Tibial artery (tissue), 4 donors: Measurements from ENCODE around the gene CENPB.

Experiments
- DNase-seq, 2 donors: peaks; one replicate each; pipeline ENCODE4 v3.0.0-alpha.2; 2019
- H3K27ac ChIP-seq, 2 donors: fragments of 200-600 bp; sonication (generic) in 1 of 2; 1 replicate in 1 of 2; 2 replicates in 1 of 2; pipeline ENCODE4 v1.5.1; 2018 to 2019; ENCODE audit warnings: mild to moderate bottlenecking in 1 of 2
- H3K27me3 ChIP-seq, 2 donors: fragments of 200-600 bp; sonication (generic) in 1 of 2; one replicate each; pipeline versions ENCODE4 v1.5.1 to v1.6.0; 2016 to 2019
- H3K36me3 ChIP-seq, 3 donors: fragments of 200-600 bp; sonication (generic) in 2 of 3; one replicate each; pipeline ENCODE4 v1.5.1; 2016 to 2019; ENCODE audit warnings: mild to moderate bottlenecking in 2 of 3
- H3K4me1 ChIP-seq, 4 donors: fragments of 200-600 bp; sonication (generic) in 2 of 4; 1 replicate in 3 of 4; 2 replicates in 1 of 4; pipeline ENCODE4 v1.5.1; 2016 to 2019
- H3K4me3 ChIP-seq, 2 donors: fragments of 200-600 bp; sonication (generic) in 1 of 2; 1 replicate in 1 of 2; 2 replicates in 1 of 2; pipeline ENCODE4 v1.5.1; 2018 to 2019; ENCODE audit warnings: mild to moderate bottlenecking in 2 of 2
- H3K9me3 ChIP-seq, 3 donors: fragments of 200-600 bp; sonication (generic) in 1 of 3; one replicate each; pipeline ENCODE4 v1.5.1; 2016 to 2019
- intact Hi-C: fragments of 100-400 bp; cut with DNase I; formaldehyde crosslinking; loops from one replicate; pipeline ENCODE4 v1.15.0; 2023; ENCODE audit warnings: low total_unique reads
- TF ChIP-seq, protein P1 (sequence below), 2 experiments: fragments of 200-600 bp in 1 of 2; fragments of 450-650 bp in 1 of 2; IDR thresholded peaks; one replicate each; pipeline ENCODE4 v1.5.1; 2017 to 2019; ENCODE audit warnings: antibody characterized with exemption in 2 of 2, mild to moderate bottlenecking in 1 of 2, moderate library complexity in 1 of 2

Gene CENPB

DNA sequence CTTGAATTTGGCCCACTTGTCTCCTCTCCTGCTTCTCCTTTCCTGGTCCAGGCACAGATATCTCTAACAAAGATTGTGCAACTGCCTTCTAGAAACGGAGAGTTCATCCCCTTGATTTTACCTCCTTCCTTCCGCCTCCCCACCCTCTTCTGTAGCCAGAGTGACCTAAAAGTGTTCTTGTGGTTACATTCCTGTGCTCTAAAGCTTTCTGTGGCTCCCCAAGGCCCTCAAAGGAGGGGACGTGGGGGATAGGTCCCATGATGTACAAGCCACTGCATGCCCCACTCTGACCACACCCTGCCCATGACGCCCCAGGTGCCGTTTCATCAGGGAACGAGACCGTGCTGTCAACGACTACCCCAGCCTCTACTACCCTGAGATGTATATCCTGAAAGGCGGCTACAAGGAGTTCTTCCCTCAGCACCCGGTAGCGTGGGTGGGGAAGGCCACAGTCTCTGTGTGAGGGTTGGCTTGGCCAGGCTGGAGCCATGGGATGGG is 17.8 kb upstream of the CENPB start:
- H3K27ac ChIP-seq = peak overlapping the region; percentile 93 to 96
- DNase-seq = no peak
- H3K4me3 ChIP-seq = no peak overlapping the region
- intact Hi-C loops = no loop called here
- H3K36me3 ChIP-seq = peaks cover 41 to 63% (median 55%) of the 10 kb centered on the region in 3 donors
- H3K27me3 ChIP-seq = no peaks in the 10 kb centered on the region
- H3K4me1 ChIP-seq = peaks cover 0 to 44% (median 31%) of the 10 kb centered on the region in 4 donors
- TF ChIP-seq, protein P1, sequence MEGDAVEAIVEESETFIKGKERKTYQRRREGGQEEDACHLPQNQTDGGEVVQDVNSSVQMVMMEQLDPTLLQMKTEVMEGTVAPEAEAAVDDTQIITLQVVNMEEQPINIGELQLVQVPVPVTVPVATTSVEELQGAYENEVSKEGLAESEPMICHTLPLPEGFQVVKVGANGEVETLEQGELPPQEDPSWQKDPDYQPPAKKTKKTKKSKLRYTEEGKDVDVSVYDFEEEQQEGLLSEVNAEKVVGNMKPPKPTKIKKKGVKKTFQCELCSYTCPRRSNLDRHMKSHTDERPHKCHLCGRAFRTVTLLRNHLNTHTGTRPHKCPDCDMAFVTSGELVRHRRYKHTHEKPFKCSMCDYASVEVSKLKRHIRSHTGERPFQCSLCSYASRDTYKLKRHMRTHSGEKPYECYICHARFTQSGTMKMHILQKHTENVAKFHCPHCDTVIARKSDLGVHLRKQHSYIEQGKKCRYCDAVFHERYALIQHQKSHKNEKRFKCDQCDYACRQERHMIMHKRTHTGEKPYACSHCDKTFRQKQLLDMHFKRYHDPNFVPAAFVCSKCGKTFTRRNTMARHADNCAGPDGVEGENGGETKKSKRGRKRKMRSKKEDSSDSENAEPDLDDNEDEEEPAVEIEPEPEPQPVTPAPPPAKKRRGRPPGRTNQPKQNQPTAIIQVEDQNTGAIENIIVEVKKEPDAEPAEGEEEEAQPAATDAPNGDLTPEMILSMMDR (IDR thresholded peaks at IDR 0.05) = no peak
- no peaks in the 10 kb centered on the region for H3K9me3 ChIP-seq

DNA sequence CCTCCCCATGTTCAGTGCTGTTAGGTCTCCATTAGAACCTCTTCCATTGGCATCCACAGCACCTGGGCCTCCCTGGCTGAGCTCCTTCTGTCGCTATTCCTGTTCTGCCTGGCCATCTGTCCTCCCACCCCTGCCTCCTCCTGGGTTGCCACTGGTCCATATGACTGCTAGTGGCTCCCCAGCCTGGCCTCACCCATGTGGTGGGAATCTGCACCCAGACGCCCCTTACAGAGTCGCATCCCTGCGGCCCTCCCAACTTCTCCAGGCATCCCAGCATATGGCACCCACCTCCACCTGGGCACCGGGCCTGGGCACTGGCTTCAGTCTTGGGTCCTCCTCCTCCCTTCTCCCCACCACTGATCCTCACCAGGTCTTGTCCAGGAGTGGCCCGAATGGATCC is 17.3 kb upstream of the CENPB start:
- DNase-seq = no peak
- Histone ChIP-seq H3K4me1 (peaks cover 0 to 42% (median 32%) of the 10 kb centered on the region in 4 donors), H3K36me3 (peaks cover 44 to 66% (median 59%) of the 10 kb centered on the region in 3 donors), H3K27ac (peak overlapping the region in 1 of 2 donors; percentile 93), H3K4me3 (no peak overlapping the region), H3K9me3 (no peaks in the 10 kb centered on the region), H3K27me3 (no peaks in the 10 kb centered on the region)
- intact Hi-C loops = no loop called here
- TF ChIP-seq, protein P1 (IDR thresholded peaks at IDR 0.05) = no peak

DNA sequence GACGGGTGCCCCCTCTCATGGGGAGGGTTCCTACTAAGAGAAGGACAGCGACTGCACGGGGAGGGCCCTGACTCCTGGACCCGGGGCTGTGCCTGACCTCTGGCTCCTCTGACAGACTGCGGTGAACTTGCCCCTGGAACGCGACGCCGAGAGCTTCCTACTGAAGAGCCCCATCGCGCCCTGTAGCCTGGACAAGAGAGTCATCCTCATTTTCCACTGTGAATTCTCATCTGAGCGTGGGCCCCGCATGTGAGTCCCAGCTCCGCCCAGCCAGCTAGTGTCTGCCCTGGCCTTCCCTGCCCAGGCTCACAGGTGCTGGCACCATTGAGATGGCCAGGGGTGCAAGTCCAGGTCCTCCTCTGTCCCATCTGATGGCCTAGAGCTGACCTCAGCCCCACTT is 16.7 kb upstream of the CENPB start:
- H3K4me1 ChIP-seq = peaks cover 0 to 40% (median 28%) of the 10 kb centered on the region in 4 donors
- TF ChIP-seq, protein P1 (IDR thresholded peaks at IDR 0.05) = no peak
- no peak for DNase-seq
- H3K36me3 ChIP-seq = peaks cover 49 to 72% (median 62%) of the 10 kb centered on the region in 3 donors
- H3K27me3 ChIP-seq = no peaks in the 10 kb centered on the region
- no peak overlapping the region for H3K4me3 ChIP-seq
- H3K9me3 ChIP-seq = no peaks in the 10 kb centered on the region
- H3K27ac ChIP-seq = no peak overlapping the region
- intact Hi-C loops = no loop called here

DNA sequence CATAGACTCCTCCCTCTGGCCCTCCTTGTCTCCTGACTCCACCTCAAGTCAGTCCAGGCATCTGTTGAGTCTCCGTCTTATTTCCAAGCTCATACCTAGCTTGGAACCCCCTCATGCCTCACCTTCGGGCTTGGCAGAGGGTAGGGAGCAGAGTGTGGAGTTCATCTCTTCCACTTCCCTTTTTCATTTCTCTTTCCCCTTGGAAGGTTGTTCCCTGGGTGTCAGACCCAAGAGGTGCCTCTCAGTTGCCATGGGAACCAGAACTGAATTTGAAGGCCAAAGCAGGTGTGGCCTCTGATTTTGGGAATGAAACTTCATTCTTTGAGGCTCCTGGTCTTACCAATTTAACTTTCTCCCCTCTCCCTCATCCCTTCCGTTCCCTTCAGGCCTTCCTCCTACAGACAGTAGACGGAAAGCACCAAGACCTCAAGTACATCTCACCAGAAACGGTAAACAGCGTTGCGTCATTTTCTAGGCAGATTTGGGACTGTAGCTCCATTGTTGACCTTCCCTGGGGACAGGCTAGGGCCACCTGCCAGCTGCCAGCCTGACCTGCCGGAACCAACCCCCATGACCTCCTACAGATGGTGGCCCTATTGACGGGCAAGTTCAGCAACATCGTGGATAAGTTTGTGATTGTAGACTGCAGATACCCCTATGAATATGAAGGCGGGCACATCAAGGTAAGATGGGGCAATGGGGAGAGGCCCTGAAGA is 16.1 kb upstream of the CENPB start:
- no peak for DNase-seq
- Histone ChIP-seq H3K4me1 (peaks cover 0 to 40% (median 24%) of the 10 kb centered on the region in 4 donors), H3K36me3 (peaks cover 50 to 76% (median 62%) of the 10 kb centered on the region in 3 donors), H3K9me3 (no peaks in the 10 kb centered on the region), H3K4me3 (no peak overlapping the region), H3K27ac (no peak overlapping the region), H3K27me3 (no peaks in the 10 kb centered on the region)
- intact Hi-C loops = no loop called here
- TF ChIP-seq, protein P1 (IDR thresholded peaks at IDR 0.05) = no peak

DNA sequence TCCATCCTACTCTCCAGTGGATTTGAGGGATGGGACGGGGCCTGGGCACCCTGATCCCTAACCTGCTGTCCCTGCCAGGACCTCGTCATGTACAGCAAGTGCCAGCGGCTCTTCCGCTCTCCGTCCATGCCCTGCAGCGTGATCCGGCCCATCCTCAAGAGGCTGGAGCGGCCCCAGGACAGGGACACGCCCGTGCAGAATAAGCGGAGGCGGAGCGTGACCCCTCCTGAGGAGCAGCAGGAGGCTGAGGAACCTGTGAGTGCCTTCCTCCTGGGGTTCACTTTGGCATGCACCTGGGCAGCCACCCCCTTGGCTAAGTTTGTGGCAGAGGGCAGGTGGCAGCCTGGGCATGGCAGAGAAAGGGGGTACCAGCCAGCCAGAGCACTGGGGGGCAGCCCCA is 15.3 kb upstream of the CENPB start:
- intact Hi-C loops = no loop called here
- Histone ChIP-seq H3K4me1 (peaks cover 0 to 40% (median 24%) of the 10 kb centered on the region in 4 donors), H3K36me3 (peaks cover 50 to 79% (median 62%) of the 10 kb centered on the region in 3 donors), H3K9me3 (no peaks in the 10 kb centered on the region), H3K27ac (no peak overlapping the region), H3K27me3 (no peaks in the 10 kb centered on the region), H3K4me3 (no peak overlapping the region)
- TF ChIP-seq, protein P1 (IDR thresholded peaks at IDR 0.05) = no peak
- DNase-seq = no peak
